HepG2 (cell line): ENCODE data around the gene TRIM2. TPM values are rescaled to one million over a fixed set of nuclear protein-coding genes. Genes with fewer than 3 reads are reported as not detected.

Experiments used
- HMGXB4 ChIP-seq, 2 experiments: sonication (generic) in 1 of 2; formaldehyde crosslinking in 1 of 2; IDR thresholded peaks; 2 replicates each; pipeline versions ENCODE4 v1.4.0 to v1.6.1; 2018 to 2020; ENCODE audit warnings: missing genetic modification reagents in 2 of 2, borderline replicate concordance in 1 of 2, low read depth in 1 of 2, mild to moderate bottlenecking in 1 of 2, missing biosample characterization in 1 of 2
- HOXA5 ChIP-seq: sonication (generic); formaldehyde crosslinking; IDR thresholded peaks from 2 replicates; pipeline ENCODE4 v1.4.0; 2020; ENCODE audit warnings: missing genetic modification reagents
- PATZ1 ChIP-seq: sonication (generic); formaldehyde crosslinking; IDR thresholded peaks from 2 replicates; pipeline ENCODE4 v1.4.0; 2020; ENCODE audit warnings: missing genetic modification reagents
- RCOR2 ChIP-seq: IDR thresholded peaks from 2 replicates; pipeline ENCODE4 v1.6.1; 2016; ENCODE audit warnings: missing biosample characterization, missing genetic modification reagents
- SIN3A ChIP-seq: IDR thresholded peaks from 2 replicates; pipeline ENCODE4 v1.6.1; 2011; ENCODE audit warnings: low read depth, mild to moderate bottlenecking, control low read depth, low read length, borderline replicate concordance
- ZBTB3 ChIP-seq: sonication (generic); formaldehyde crosslinking; IDR thresholded peaks from 2 replicates; pipeline ENCODE4 v1.4.0; 2020; ENCODE audit warnings: low read depth, mild to moderate bottlenecking, moderate library complexity, missing genetic modification reagents, borderline replicate concordance
- ZNF30 ChIP-seq: sonication (generic); formaldehyde crosslinking; IDR thresholded peaks from 2 replicates; pipeline ENCODE4 v1.5.0; 2020; ENCODE audit warnings: mild to moderate bottlenecking, missing genetic modification reagents
- ZNF607 ChIP-seq: sonication (generic); formaldehyde crosslinking; IDR thresholded peaks from 2 replicates; pipeline ENCODE4 v1.5.1; 2020; ENCODE audit warnings: missing genetic modification reagents, mild to moderate bottlenecking, borderline replicate concordance
- ZNF687 ChIP-seq: sonication (generic); formaldehyde crosslinking; IDR thresholded peaks from 2 replicates; pipeline ENCODE4 v1.5.1; 2020; ENCODE audit warnings: mild to moderate bottlenecking, missing genetic modification reagents, moderate library complexity
- polyA plus RNA-seq, 8 experiments: library from polyadenylated mRNA; depleted of rRNA in 3 of 8; stranded (reverse) in 7 of 8; unstranded in 1 of 8; fragments of >200 nt; fragmentation: Illumina TruSeq in 4 of 8; extraction: Trizol in 4 of 8; gene quantifications; 2 replicates each; pipeline versions ENCODE4 v1.2.1 to v1.2.3, GENCODE V29; 2011 to 2016; ENCODE audit warnings: low read depth in 4 of 8, missing spikeins in 1 of 8, mixed read lengths in 1 of 8; ENCODE audit not compliant: insufficient read depth in 1 of 8
- total RNA-seq, 5 experiments: library from RNA; depleted of rRNA; stranded (reverse); fragments of >200 nt; fragmentation: Illumina TruSeq; extraction: Trizol; gene quantifications; 2 replicates each; pipeline ENCODE4 v1.2.3, GENCODE V29; 2016; ENCODE audit warnings: low read depth in 1 of 5
- TF ChIP-seq, protein P1 (sequence below): sonication (generic); formaldehyde crosslinking; IDR thresholded peaks from 2 replicates; pipeline ENCODE4 v1.8.1; 2023; ENCODE audit warnings: mild to moderate bottlenecking, missing genetic modification reagents, borderline replicate concordance
- TF ChIP-seq, protein P2 (sequence below): sonication (generic); formaldehyde crosslinking; IDR thresholded peaks from 2 replicates; pipeline ENCODE4 v1.4.0; 2020; ENCODE audit warnings: missing genetic modification reagents
- TF ChIP-seq, protein P3 (sequence below): sonication (generic); formaldehyde crosslinking; IDR thresholded peaks from 2 replicates; pipeline ENCODE4 v1.4.0; 2020; ENCODE audit warnings: missing genetic modification reagents, borderline replicate concordance

TRIM2 gene
- total and polyA plus RNA-seq, 2 of the 13 experiments (the other 11 are each of a cell fraction or from before 2014, with no cell fraction given) = 2.1 to 4.2 TPM

DNA sequence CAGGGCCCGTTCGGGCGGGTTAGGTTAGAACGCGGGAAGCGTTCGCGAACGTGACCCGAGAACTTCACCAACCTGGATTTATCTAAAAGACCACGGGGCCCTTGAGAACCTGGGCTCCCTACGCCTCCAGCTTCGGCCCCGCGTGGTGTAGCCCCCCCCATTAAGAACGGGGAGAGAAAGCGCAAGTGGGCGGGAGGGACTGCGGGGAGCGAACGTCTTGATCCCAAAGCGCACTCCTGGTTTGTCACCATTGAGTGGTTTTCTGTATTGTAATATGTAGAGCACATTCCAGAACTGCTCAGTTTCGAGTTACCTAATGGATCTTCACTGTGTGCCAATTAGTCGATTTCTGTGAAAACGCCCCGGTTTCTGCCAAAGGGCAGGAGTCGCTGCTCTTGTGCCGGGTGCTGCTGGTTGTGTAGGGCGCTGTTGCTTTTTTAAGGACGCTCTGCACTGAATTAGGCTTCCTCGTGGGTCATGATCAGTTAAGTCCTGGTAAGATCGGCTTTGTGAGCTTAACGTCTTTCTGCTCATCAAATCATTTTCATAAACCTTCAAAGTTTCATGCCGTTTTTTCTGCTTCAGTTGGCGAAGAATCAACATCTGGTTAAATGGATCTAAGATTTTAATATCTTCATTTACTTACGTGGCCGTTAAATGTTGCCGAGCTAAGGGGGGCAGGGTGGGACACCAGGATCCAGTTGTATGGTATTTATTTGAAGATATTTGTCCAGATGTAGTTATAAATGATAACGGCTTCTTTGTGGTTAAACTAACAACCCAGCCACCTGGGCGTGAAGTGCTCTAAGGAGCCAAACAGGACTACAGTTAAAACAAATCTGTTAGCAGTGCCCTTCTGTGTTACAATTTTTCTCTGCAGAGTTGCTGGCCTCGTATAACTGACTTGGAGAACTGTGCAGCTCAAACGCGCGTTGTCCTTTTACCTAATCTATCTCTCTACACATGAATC lies 141.1 kb downstream of the TRIM2 start (continued):
- TF ChIP-seq, protein P1, sequence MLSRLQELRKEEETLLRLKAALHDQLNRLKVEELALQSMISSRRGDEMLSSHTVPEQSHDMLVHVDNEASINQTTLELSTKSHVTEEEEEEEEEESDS (CRISPR knock-in tag) = peak; percentile 83; the same call in 1 of the 2 replicates
- TF ChIP-seq, protein P2, sequence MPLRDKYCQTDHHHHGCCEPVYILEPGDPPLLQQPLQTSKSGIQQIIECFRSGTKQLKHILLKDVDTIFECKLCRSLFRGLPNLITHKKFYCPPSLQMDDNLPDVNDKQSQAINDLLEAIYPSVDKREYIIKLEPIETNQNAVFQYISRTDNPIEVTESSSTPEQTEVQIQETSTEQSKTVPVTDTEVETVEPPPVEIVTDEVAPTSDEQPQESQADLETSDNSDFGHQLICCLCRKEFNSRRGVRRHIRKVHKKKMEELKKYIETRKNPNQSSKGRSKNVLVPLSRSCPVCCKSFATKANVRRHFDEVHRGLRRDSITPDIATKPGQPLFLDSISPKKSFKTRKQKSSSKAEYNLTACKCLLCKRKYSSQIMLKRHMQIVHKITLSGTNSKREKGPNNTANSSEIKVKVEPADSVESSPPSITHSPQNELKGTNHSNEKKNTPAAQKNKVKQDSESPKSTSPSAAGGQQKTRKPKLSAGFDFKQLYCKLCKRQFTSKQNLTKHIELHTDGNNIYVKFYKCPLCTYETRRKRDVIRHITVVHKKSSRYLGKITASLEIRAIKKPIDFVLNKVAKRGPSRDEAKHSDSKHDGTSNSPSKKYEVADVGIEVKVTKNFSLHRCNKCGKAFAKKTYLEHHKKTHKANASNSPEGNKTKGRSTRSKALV (CRISPR knock-in tag) = peak; percentile 53; the same call in 1 of the 2 replicates
- 0 out of 2 replicates have a peak, but pooled peaks have one; percentile 47 for TF ChIP-seq ZNF30 (CRISPR knock-in tag)
- TF ChIP-seq HOXA5 = 0 out of 2 replicates have a peak, but pooled peaks have one; percentile 3
- TF ChIP-seq HMGXB4 (CRISPR knock-in tag; IDR thresholded peaks at IDR 0.05; ENCODE audit: borderline replicate concordance in 1 of 2, low read depth in 1 of 2) = peak in 1 of 2 experiments; percentile 39; a peak in 2 of 4 replicates
- TF ChIP-seq, protein P3, sequence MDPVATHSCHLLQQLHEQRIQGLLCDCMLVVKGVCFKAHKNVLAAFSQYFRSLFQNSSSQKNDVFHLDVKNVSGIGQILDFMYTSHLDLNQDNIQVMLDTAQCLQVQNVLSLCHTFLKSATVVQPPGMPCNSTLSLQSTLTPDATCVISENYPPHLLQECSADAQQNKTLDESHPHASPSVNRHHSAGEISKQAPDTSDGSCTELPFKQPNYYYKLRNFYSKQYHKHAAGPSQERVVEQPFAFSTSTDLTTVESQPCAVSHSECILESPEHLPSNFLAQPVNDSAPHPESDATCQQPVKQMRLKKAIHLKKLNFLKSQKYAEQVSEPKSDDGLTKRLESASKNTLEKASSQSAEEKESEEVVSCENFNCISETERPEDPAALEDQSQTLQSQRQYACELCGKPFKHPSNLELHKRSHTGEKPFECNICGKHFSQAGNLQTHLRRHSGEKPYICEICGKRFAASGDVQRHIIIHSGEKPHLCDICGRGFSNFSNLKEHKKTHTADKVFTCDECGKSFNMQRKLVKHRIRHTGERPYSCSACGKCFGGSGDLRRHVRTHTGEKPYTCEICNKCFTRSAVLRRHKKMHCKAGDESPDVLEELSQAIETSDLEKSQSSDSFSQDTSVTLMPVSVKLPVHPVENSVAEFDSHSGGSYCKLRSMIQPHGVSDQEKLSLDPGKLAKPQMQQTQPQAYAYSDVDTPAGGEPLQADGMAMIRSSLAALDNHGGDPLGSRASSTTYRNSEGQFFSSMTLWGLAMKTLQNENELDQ (CRISPR knock-in tag) = no peak
- no peak for TF ChIP-seq RCOR2 (CRISPR knock-in tag)
- no peak for TF ChIP-seq SIN3A
- TF ChIP-seq ZNF607 (CRISPR knock-in tag) = 0 out of 2 replicates have a peak, but pooled peaks have one; percentile 35
- peak; percentile 82 for TF ChIP-seq PATZ1
- TF ChIP-seq ZNF687 (CRISPR knock-in tag) = peak; percentile 2; the same call in 1 of the 2 replicates
- TF ChIP-seq ZBTB3 = 0 out of 2 replicates have a peak, but pooled peaks have one; percentile 56
